DND-41 (cell line): ENCODE results near the gene SMYD4.

ENCODE experiments used
- CTCF ChIP-seq: IDR thresholded peaks from 2 replicates; pipeline ENCODE4 v1.5.1; 2012; ENCODE audit warnings: borderline replicate concordance, low read length, moderate library complexity, mild to moderate bottlenecking; ENCODE audit not compliant: poor library complexity, severe bottlenecking; ENCODE audit errors: extremely low read depth
- EZH2 ChIP-seq: IDR thresholded peaks from 3 replicates; pipeline ENCODE4 v1.6.1; 2012; ENCODE audit warnings: borderline replicate concordance, low read depth, mild to moderate bottlenecking, moderate library complexity, low read length, inconsistent platforms; ENCODE audit not compliant: severe bottlenecking

GRCh38 chr17:1868090-1868489, 38.4 kb upstream of the SMYD4 start:
- TF ChIP-seq EZH2 (no peak), CTCF (no peak)
